Smooth muscle cell (in vitro differentiated cells): ENCODE data around the gene CDHR3. TPM values are rescaled to one million over a fixed set of nuclear protein-coding genes. Genes with fewer than 3 reads are reported as not detected.

Source experiments
- DNase-seq: peaks from one replicate; lab custom pipeline; 2025; ENCODE audit not compliant: unreplicated experiment; lab: John Stamatoyannopoulos, UW
- H2AFZ ChIP-seq: fragments of 200-600 bp; sonication (generic); 2 replicates; pipeline ENCODE4 v1.6.0; 2016; ENCODE audit warnings: antibody characterized with exemption, low read depth, mild to moderate bottlenecking
- H3F3A ChIP-seq: fragments of 200-600 bp; sonication (generic); 2 replicates; pipeline ENCODE4 v1.6.0; 2017; ENCODE audit warnings: antibody characterized with exemption, low read depth
- H3K27ac ChIP-seq: fragments of 200-600 bp; sonication (generic); 2 replicates; pipeline ENCODE4 v1.5.1; 2016; ENCODE audit warnings: low read depth, mild to moderate bottlenecking
- H3K27me3 ChIP-seq: fragments of 200-600 bp; sonication (generic); 2 replicates; pipeline ENCODE4 v1.6.1; 2016; ENCODE audit warnings: low read depth, mild to moderate bottlenecking
- H3K36me3 ChIP-seq: fragments of 200-600 bp; sonication (generic); 2 replicates; pipeline ENCODE4 v1.5.1; 2016; ENCODE audit warnings: low read depth
- H3K4me1 ChIP-seq: fragments of 200-600 bp; sonication (generic); 2 replicates; pipeline ENCODE4 v1.5.1; 2016; ENCODE audit warnings: low read depth
- H3K4me2 ChIP-seq: fragments of 200-600 bp; sonication (generic); 2 replicates; pipeline ENCODE4 v1.6.0; 2016; ENCODE audit warnings: mild to moderate bottlenecking
- H3K4me3 ChIP-seq: fragments of 200-600 bp; sonication (generic); 2 replicates; pipeline ENCODE4 v1.5.1; 2016; ENCODE audit warnings: mild to moderate bottlenecking
- H3K79me2 ChIP-seq: fragments of 200-600 bp; sonication (generic); 2 replicates; pipeline ENCODE4 v1.6.0; 2016; ENCODE audit warnings: low read depth, mild to moderate bottlenecking
- H3K9ac ChIP-seq: fragments of 200-600 bp; sonication (generic); 2 replicates; pipeline ENCODE4 v1.6.0; 2016; ENCODE audit warnings: low read depth
- H3K9me3 ChIP-seq: fragments of 200-600 bp; sonication (generic); replicated peaks from 2 replicates; pipeline ENCODE4 v1.5.1; 2016; ENCODE audit warnings: low read depth
- H4K20me1 ChIP-seq: fragments of 200-600 bp; sonication (generic); 2 replicates; pipeline ENCODE4 v1.6.0; 2016; ENCODE audit warnings: low read depth
- WGBS: methylation state at CpG from one replicate; pipeline ENCODE4 v1.1.7; 2016; ENCODE audit warnings: low lambda C conversion rate; 5-methylcytosine and 5-hydroxymethylcytosine counted together
- polyA plus RNA-seq: library from polyadenylated mRNA; unstranded; fragments of >200 nt; fragmentation: Nextera tagmentation; extraction: Ambion mirVana; gene quantifications from 2 replicates; pipeline ENCODE4 v1.2.1, GENCODE V29; 2016
- total RNA-seq: library from RNA; depleted of rRNA; stranded (reverse); fragments of >200 nt; gene quantifications from 2 replicates; pipeline ENCODE4 v1.2.3, GENCODE V29; 2014
- TF ChIP-seq, protein P1 (sequence below): fragments of 200-600 bp; sonication (generic); IDR thresholded peaks from 2 replicates; pipeline ENCODE4 v1.5.1; 2017; ENCODE audit warnings: borderline replicate concordance, mild to moderate bottlenecking, antibody characterized with exemption; ENCODE audit not compliant: insufficient read depth, poor library complexity, severe bottlenecking

CDHR3 gene
- total and polyA plus RNA-seq, 2 experiments from 2014 or later, result 0.31 to 1.7 TPM

DNA sequence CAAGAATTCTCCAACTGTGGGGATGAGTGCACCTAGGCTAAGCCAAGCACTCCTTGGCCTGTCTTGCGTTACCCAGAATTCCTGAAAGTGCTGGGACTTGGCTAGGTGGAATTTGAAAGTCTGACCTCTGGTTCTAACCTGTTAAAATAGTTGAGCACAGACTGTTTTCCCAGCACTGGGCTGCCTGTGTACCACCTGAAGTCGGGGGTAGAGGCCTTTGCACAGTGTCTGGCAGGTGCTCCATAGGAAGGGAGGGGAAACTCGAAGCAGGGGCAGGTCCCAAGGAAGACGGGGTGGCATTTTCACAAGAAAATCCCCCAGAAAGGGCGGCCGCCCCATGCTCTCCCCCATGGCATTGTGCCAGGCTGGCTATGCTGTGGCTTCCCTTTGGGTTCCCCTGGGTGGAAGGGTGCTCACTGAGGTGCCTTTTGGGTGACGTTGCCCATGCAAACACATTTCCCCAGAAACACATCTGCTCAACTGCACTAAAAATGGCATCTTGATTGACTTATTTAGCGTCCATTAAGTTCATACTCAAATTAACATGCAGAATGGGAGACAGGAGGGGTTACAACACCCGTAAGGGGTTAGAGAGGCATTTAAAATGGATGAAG lies 86.2 kb downstream of the CDHR3 start:
- H3K79me2 ChIP-seq, result no peaks in the 10 kb centered on the region
- peaks cover 8% of the 10 kb centered on the region for H3K4me1 ChIP-seq
- H3K36me3 ChIP-seq, result no peaks in the 10 kb centered on the region
- H2AFZ ChIP-seq, result no peak overlapping the region
- H3K9ac ChIP-seq, result no peak overlapping the region
- no peaks in the 10 kb centered on the region for H4K20me1 ChIP-seq
- H3K27me3 ChIP-seq, result peaks cover 8% of the 10 kb centered on the region
- TF ChIP-seq, protein P1, sequence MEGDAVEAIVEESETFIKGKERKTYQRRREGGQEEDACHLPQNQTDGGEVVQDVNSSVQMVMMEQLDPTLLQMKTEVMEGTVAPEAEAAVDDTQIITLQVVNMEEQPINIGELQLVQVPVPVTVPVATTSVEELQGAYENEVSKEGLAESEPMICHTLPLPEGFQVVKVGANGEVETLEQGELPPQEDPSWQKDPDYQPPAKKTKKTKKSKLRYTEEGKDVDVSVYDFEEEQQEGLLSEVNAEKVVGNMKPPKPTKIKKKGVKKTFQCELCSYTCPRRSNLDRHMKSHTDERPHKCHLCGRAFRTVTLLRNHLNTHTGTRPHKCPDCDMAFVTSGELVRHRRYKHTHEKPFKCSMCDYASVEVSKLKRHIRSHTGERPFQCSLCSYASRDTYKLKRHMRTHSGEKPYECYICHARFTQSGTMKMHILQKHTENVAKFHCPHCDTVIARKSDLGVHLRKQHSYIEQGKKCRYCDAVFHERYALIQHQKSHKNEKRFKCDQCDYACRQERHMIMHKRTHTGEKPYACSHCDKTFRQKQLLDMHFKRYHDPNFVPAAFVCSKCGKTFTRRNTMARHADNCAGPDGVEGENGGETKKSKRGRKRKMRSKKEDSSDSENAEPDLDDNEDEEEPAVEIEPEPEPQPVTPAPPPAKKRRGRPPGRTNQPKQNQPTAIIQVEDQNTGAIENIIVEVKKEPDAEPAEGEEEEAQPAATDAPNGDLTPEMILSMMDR, result no peak
- H3K9me3 ChIP-seq, result no peaks in the 10 kb centered on the region
- H3K4me2 ChIP-seq, result no peak overlapping the region
- H3F3A ChIP-seq, result peaks cover 9% of the 10 kb centered on the region
- no peak for DNase-seq
- WGBS, result 95% methylated on average over 9 of the region's 9 CpGs
- H3K4me3 ChIP-seq, result no peak overlapping the region
- no peak overlapping the region for H3K27ac ChIP-seq

DNA sequence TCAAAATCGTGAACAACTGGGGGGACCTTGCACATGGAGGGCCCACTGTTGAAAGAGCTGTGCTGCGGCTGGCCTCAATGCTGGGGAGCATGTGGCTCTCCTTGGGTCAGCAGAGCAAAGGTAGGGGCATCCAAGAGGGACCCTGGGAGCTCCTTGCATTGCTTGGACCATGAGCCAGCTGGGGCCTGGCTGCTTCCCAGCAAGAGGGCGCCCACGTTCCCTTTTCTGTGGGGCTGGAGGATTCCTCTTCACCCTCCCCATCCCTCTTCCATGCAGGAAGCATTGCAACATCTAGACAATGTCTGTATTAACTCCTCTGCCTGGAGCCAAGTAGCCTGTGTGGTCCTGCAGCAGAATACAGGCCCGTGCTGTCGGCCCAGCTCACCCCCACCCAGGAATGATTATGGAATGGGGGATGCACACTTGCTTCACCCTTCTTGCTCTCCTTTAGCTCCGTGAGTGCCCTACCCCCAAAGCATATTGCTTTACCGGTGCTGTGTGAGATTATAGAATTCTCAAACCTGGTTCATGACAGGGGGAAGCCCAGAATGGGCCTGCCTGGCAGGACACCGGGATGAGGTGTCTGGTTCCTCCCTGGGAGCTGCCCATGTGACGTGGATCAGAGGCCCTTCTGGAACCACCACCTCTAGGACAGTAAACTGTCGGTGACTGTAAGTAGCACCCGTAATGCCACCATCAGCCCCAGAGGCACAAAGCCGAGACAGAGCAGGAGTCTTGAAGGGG lies 87.1 kb downstream of the CDHR3 start:
- Histone ChIP-seq H3K4me3 (no peak overlapping the region), H4K20me1 (no peaks in the 10 kb centered on the region), H2AFZ (no peak overlapping the region), H3K27ac (peak overlapping the region; percentile 61), H3K36me3 (no peaks in the 10 kb centered on the region), H3K79me2 (no peaks in the 10 kb centered on the region), H3K9me3 (no peaks in the 10 kb centered on the region), H3F3A (peaks cover 9% of the 10 kb centered on the region), H3K27me3 (no peaks in the 10 kb centered on the region), H3K4me1 (peaks cover 8% of the 10 kb centered on the region), H3K4me2 (peak overlapping the region; percentile 77), H3K9ac (no peak overlapping the region)
- WGBS, result 58% methylated on average over 13 of the region's 13 CpGs
- no peak for DNase-seq
- TF ChIP-seq, protein P1, result peak; percentile 9

DNA sequence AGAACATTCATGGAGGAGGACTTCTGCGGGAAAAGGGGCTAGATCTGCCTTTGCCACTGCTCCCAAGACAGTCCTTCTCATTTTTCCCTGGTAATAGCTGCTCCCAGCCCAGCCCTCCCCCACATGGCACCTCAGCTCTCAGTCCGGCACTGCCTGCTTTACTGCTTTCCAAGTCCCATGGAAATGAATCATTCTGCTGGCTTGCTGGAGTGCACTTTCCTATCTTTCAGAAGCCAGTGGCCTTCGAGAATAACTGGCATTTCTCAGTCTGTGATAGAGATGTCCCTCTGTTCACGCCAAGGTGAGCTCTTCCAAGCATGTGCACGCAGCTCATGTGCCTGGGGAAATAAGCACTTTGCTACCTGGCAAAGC lies 87.7 kb downstream of the CDHR3 start:
- H3K9ac ChIP-seq, result no peak overlapping the region
- H3F3A ChIP-seq, result peaks cover 9% of the 10 kb centered on the region
- TF ChIP-seq, protein P1, result no peak
- peak overlapping the region; percentile 61 for H3K27ac ChIP-seq
- peaks cover 8% of the 10 kb centered on the region for H3K4me1 ChIP-seq
- H2AFZ ChIP-seq, result no peak overlapping the region
- WGBS, result 39% methylated on average over 5 of the region's 5 CpGs
- no peaks in the 10 kb centered on the region for H4K20me1 ChIP-seq
- H3K36me3 ChIP-seq, result no peaks in the 10 kb centered on the region
- H3K27me3 ChIP-seq, result no peaks in the 10 kb centered on the region
- H3K4me2 ChIP-seq, result peak overlapping the region; percentile 77
- H3K9me3 ChIP-seq, result no peaks in the 10 kb centered on the region
- DNase-seq, result peak; percentile 24
- H3K4me3 ChIP-seq, result no peak overlapping the region
- no peaks in the 10 kb centered on the region for H3K79me2 ChIP-seq
